ENCODE results near the gene MGAT3. TPM values are rescaled to one million over a fixed set of nuclear protein-coding genes. Genes with fewer than 3 reads are reported as not detected.
A peak's percentile ranks its signal among the peaks of the same experiment; 100 is the strongest.

MGAT3 gene
- total and polyA plus RNA-seq, 9 of the 15 experiments (the other 6 are each of a cell fraction or from before 2014, with no cell fraction given), result 0.10 to 11.5 (median 4.6) TPM

DNA sequence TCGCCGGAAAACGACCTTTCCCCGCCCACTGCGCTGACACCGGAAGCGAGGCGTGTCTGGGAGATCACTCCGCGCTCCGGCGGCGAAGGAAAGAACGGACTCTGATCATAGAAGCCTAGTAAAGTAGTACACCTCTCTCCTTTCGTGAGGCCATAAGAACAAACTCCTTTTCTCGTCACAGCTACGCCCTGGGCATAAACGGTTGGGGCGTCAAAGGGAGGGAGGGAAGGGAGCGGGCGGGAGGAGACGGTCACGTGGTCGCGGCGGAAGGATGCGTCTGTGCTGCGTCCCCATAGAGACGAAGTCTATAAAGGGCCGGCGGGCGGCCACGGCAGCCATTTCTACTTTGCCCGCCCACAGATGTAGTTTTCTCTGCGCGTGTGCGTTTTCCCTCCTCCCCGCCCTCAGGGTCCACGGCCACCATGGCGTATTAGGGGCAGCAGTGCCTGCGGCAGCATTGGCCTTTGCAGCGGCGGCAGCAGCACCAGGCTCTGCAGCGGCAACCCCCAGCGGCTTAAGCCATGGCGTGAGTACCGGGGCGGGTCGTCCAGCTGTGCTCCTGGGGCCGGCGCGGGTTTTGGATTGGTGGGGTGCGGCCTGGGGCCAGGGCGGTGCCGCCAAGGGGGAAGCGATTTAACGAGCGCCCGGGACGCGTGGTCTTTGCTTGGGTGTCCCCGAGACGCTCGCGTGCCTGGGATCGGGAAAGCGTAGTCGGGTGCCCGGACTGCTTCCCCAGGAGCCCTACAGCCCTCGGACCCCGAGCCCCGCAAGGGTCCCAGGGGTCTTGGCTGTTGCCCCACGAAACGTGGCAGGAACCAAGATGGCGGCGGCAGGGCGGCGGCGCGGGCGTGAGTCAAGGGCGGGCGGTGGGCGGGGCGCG, 63.7 kb downstream of the MGAT3 start, which contains the start of gene ATF4 (continued):
- TF ChIP-seq, protein P1, sequence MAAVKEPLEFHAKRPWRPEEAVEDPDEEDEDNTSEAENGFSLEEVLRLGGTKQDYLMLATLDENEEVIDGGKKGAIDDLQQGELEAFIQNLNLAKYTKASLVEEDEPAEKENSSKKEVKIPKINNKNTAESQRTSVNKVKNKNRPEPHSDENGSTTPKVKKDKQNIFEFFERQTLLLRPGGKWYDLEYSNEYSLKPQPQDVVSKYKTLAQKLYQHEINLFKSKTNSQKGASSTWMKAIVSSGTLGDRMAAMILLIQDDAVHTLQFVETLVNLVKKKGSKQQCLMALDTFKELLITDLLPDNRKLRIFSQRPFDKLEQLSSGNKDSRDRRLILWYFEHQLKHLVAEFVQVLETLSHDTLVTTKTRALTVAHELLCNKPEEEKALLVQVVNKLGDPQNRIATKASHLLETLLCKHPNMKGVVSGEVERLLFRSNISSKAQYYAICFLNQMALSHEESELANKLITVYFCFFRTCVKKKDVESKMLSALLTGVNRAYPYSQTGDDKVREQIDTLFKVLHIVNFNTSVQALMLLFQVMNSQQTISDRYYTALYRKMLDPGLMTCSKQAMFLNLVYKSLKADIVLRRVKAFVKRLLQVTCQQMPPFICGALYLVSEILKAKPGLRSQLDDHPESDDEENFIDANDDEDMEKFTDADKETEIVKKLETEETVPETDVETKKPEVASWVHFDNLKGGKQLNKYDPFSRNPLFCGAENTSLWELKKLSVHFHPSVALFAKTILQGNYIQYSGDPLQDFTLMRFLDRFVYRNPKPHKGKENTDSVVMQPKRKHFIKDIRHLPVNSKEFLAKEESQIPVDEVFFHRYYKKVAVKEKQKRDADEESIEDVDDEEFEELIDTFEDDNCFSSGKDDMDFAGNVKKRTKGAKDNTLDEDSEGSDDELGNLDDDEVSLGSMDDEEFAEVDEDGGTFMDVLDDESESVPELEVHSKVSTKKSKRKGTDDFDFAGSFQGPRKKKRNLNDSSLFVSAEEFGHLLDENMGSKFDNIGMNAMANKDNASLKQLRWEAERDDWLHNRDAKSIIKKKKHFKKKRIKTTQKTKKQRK (IDR thresholded peaks at IDR 0.05; ENCODE audit: borderline replicate concordance, low read depth, low read length), result no peak
- TF ChIP-seq HOXB6 (CRISPR knock-in tag; IDR thresholded peaks at IDR 0.05; ENCODE audit: borderline replicate concordance), result no peak; the same call in 1 of the 2 replicates
- TF ChIP-seq, protein P2, sequence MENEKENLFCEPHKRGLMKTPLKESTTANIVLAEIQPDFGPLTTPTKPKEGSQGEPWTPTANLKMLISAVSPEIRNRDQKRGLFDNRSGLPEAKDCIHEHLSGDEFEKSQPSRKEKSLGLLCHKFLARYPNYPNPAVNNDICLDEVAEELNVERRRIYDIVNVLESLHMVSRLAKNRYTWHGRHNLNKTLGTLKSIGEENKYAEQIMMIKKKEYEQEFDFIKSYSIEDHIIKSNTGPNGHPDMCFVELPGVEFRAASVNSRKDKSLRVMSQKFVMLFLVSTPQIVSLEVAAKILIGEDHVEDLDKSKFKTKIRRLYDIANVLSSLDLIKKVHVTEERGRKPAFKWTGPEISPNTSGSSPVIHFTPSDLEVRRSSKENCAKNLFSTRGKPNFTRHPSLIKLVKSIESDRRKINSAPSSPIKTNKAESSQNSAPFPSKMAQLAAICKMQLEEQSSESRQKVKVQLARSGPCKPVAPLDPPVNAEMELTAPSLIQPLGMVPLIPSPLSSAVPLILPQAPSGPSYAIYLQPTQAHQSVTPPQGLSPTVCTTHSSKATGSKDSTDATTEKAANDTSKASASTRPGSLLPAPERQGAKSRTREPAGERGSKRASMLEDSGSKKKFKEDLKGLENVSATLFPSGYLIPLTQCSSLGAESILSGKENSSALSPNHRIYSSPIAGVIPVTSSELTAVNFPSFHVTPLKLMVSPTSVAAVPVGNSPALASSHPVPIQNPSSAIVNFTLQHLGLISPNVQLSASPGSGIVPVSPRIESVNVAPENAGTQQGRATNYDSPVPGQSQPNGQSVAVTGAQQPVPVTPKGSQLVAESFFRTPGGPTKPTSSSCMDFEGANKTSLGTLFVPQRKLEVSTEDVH (IDR thresholded peaks at IDR 0.05; ENCODE audit: low read depth, partially characterized antibody), result peak; percentile 84
- TF ChIP-seq CHD2 (IDR thresholded peaks at IDR 0.05; ENCODE audit: low read depth, low read length), result no peak; the same call in 1 of the 2 replicates
- TF ChIP-seq YBX1 (IDR thresholded peaks at IDR 0.05), result no peak
- TF ChIP-seq, protein P3, sequence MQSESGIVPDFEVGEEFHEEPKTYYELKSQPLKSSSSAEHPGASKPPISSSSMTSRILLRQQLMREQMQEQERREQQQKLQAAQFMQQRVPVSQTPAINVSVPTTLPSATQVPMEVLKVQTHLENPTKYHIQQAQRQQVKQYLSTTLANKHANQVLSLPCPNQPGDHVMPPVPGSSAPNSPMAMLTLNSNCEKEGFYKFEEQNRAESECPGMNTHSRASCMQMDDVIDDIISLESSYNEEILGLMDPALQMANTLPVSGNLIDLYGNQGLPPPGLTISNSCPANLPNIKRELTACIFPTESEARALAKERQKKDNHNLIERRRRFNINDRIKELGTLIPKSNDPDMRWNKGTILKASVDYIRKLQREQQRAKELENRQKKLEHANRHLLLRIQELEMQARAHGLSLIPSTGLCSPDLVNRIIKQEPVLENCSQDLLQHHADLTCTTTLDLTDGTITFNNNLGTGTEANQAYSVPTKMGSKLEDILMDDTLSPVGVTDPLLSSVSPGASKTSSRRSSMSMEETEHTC (IDR thresholded peaks at IDR 0.05), result peak; percentile 64; the same call in 1 of the 2 replicates
- no peak for TF ChIP-seq EZH2 (IDR thresholded peaks at IDR 0.05; ENCODE audit: borderline replicate concordance, low read depth, low read length)
- TF ChIP-seq, protein P4, sequence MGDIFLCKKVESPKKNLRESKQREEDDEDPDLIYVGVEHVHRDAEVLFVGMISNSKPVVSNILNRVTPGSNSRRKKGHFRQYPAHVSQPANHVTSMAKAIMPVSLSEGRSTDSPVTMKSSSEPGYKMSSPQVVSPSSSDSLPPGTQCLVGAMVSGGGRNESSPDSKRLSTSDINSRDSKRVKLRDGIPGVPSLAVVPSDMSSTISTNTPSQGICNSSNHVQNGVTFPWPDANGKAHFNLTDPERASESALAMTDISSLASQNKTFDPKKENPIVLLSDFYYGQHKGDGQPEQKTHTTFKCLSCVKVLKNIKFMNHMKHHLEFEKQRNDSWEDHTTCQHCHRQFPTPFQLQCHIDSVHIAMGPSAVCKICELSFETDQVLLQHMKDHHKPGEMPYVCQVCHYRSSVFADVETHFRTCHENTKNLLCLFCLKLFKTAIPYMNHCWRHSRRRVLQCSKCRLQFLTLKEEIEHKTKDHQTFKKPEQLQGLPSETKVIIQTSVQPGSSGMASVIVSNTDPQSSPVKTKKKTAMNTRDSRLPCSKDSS (IDR thresholded peaks at IDR 0.05; ENCODE audit: low read depth, partially characterized antibody), result no peak
- TF ChIP-seq SUPT5H (IDR thresholded peaks at IDR 0.05), result peak; percentile 99
- no peak for TF ChIP-seq SAFB2 (IDR thresholded peaks at IDR 0.05; ENCODE audit: borderline replicate concordance, low read depth, low read length, severe bottlenecking)
- peak; percentile 32 for TF ChIP-seq KLF13 (tag; IDR thresholded peaks at IDR 0.05; ENCODE audit: borderline replicate concordance, low read depth)
- TF ChIP-seq RAD21 (CRISPR knock-in tag; conservative IDR thresholded peaks at IDR 0.05 in 1 of 2, IDR thresholded peaks at IDR 0.05 in 1 of 2), result no peak; a peak in 1 of 4 replicates
- no peak; a peak in 1 of 4 replicates for TF ChIP-seq TRIM24 (IDR thresholded peaks at IDR 0.05)
